H1 (cell line): ENCODE data around the gene RADIL. TPM values are rescaled to one million over a fixed set of nuclear protein-coding genes. Genes with fewer than 3 reads are reported as not detected.
A peak's percentile ranks its signal among the peaks of the same experiment; 100 is the strongest.

Experiments used
- CTCF ChIA-PET: fragments of 300-600 bp; sonication (Branson Sonifier 250); formaldehyde crosslinking; loops from one replicate; lab custom pipeline; 2021; ENCODE audit not compliant: partially characterized antibody; lab: Charles Lee
- POLR2A ChIA-PET: fragments of 300-600 bp; sonication (Branson Sonifier 250); formaldehyde crosslinking; loops from one replicate; lab custom pipeline; 2021; ENCODE audit warnings: inconsistent platforms; ENCODE audit not compliant: partially characterized antibody; lab: Charles Lee
- DNase-seq, 2 experiments: peaks; one replicate each; pipeline versions ENCODE4 v3.0.0 to v3.0.0-alpha.2; 2010 to 2022; ENCODE audit warnings: low spot score in 2 of 2, low read depth in 1 of 2, mixed read lengths in 1 of 2
- FAIRE-seq: peaks from 2 replicates; lab custom pipeline; 2011; peaks lifted over from hg19 to GRCh38; lab: Jason Lieb, UNC
- H2AFZ ChIP-seq: 2 replicates; pipeline ENCODE4 v1.8.1; 2012; ENCODE audit warnings: low read length, inconsistent platforms
- H2AK5ac ChIP-seq: 2 replicates; pipeline ENCODE4 v1.6.1; 2013; ENCODE audit warnings: low read depth, low read length
- H2BK120ac ChIP-seq: replicated peaks from 2 replicates; pipeline ENCODE3; 2013; ENCODE audit warnings: low read depth, low read length, inconsistent platforms
- H2BK12ac ChIP-seq: 2 replicates; pipeline ENCODE4 v1.6.1; 2013; ENCODE audit warnings: low read depth, low read length
- H2BK15ac ChIP-seq: 2 replicates; pipeline ENCODE4 v1.6.1; 2013; ENCODE audit warnings: low read length
- H2BK20ac ChIP-seq: 2 replicates; pipeline ENCODE4 v1.6.1; 2013; ENCODE audit warnings: low read length
- H2BK5ac ChIP-seq: 2 replicates; pipeline ENCODE4 v1.6.1; 2013; ENCODE audit warnings: low read depth, low read length
- H3K14ac ChIP-seq: 2 replicates; pipeline ENCODE4 v1.6.1; 2013; ENCODE audit warnings: inconsistent platforms; ENCODE audit not compliant: insufficient read length
- H3K18ac ChIP-seq: 2 replicates; pipeline ENCODE4 v1.6.1; 2013; ENCODE audit warnings: low read length; ENCODE audit errors: extremely low read depth
- H3K23ac ChIP-seq: 2 replicates; pipeline ENCODE4 v1.6.1; 2013; ENCODE audit warnings: inconsistent platforms; ENCODE audit not compliant: insufficient read length
- H3K23me2 ChIP-seq: 2 replicates; pipeline ENCODE4 v1.6.1; 2013; ENCODE audit warnings: low read depth, low read length
- H3K27ac ChIP-seq: 2 replicates; pipeline ENCODE4 v1.6.1; 2011; ENCODE audit warnings: low read depth, low read length, inconsistent platforms
- H3K27me3 ChIP-seq, 4 experiments: replicated peaks in 1 of 4; 1 replicate in 1 of 4; 2 replicates in 3 of 4; pipeline versions ENCODE4 v1.6.1 to v1.8.1; 2011 to 2013; ENCODE audit warnings: low read length in 3 of 4, mild to moderate bottlenecking in 3 of 4, inconsistent platforms in 2 of 4, mixed read lengths in 2 of 4, moderate library complexity in 1 of 4; ENCODE audit not compliant: control insufficient read depth in 3 of 4, insufficient read depth in 3 of 4; ENCODE audit errors: extremely low read depth in 1 of 4
- H3K36me3 ChIP-seq, 4 experiments: 2 replicates each; pipeline versions ENCODE4 v1.6.1 to v1.8.1; 2011 to 2013; ENCODE audit warnings: mild to moderate bottlenecking in 4 of 4, low read length in 3 of 4, moderate library complexity in 2 of 4, control low read depth in 1 of 4, inconsistent platforms in 1 of 4; ENCODE audit not compliant: insufficient read depth in 4 of 4, control insufficient read depth in 2 of 4
- H3K4ac ChIP-seq: replicated peaks from 2 replicates; pipeline ENCODE3; 2013; ENCODE audit warnings: low read length, low read depth, mixed read lengths, inconsistent platforms; ENCODE audit not compliant: insufficient read length
- H3K4me1 ChIP-seq, 4 experiments: replicated peaks in 1 of 4; 1 replicate in 1 of 4; 2 replicates in 3 of 4; pipeline versions ENCODE4 v1.6.1 to v1.8.1; 2011 to 2013; ENCODE audit warnings: low read length in 3 of 4, inconsistent platforms in 2 of 4, mixed read lengths in 1 of 4; ENCODE audit not compliant: insufficient read depth in 4 of 4, control insufficient read depth in 3 of 4
- H3K4me2 ChIP-seq, 2 experiments: 2 replicates each; pipeline versions ENCODE4 v1.6.1 to v1.8.1; 2011 to 2013; ENCODE audit warnings: low read depth in 2 of 2, low read length in 2 of 2, control low read depth in 1 of 2, inconsistent platforms in 1 of 2, mild to moderate bottlenecking in 1 of 2; ENCODE audit not compliant: insufficient read depth in 1 of 2
- H3K4me3 ChIP-seq, 4 experiments: fragments of 200-600, 300-600 bp in 1 of 4; sonication (generic), shearing (Covaris generic), sonication (Bioruptor Twin) in 1 of 4; 2 replicates each; pipeline versions ENCODE4 v1.5.1 to v1.8.1; 2011 to 2016; ENCODE audit warnings: low read length in 4 of 4, low read depth in 3 of 4, control low read depth in 2 of 4, inconsistent platforms in 2 of 4, mild to moderate bottlenecking in 2 of 4, mixed read lengths in 1 of 4, moderate library complexity in 1 of 4; ENCODE audit not compliant: insufficient read depth in 2 of 4; ENCODE audit errors: extremely low read depth in 1 of 4
- H3K56ac ChIP-seq: replicated peaks from 2 replicates; pipeline ENCODE3; 2013; ENCODE audit warnings: low read depth, mild to moderate bottlenecking, mixed read lengths, low read length, inconsistent platforms; ENCODE audit not compliant: insufficient read length
- H3K79me1 ChIP-seq: 2 replicates; pipeline ENCODE4 v1.6.1; 2013; ENCODE audit warnings: low read depth, low read length, control low read depth
- H3K79me2 ChIP-seq, 2 experiments: 2 replicates each; pipeline versions ENCODE4 v1.6.1 to v1.8.1; 2012 to 2013; ENCODE audit warnings: low read length in 2 of 2, mild to moderate bottlenecking in 2 of 2, inconsistent platforms in 1 of 2; ENCODE audit not compliant: insufficient read depth in 2 of 2, control insufficient read depth in 1 of 2
- H3K9ac ChIP-seq, 4 experiments: replicated peaks in 1 of 4; 1 replicate in 1 of 4; 2 replicates in 3 of 4; pipeline versions ENCODE4 v1.6.1 to v1.8.1; 2011 to 2013; ENCODE audit warnings: low read depth in 3 of 4, low read length in 3 of 4, control low read depth in 2 of 4, mild to moderate bottlenecking in 2 of 4, moderate library complexity in 2 of 4, inconsistent platforms in 1 of 4; ENCODE audit errors: extremely low read depth in 1 of 4
- H3K9me3 ChIP-seq, 2 experiments: 2 replicates each; pipeline versions ENCODE4 v1.6.1 to v1.8.1; 2012 to 2013; ENCODE audit warnings: mild to moderate bottlenecking in 2 of 2, moderate library complexity in 2 of 2, control low read depth in 1 of 2, inconsistent platforms in 1 of 2, low read depth in 1 of 2, low read length in 1 of 2, mixed read lengths in 1 of 2; ENCODE audit not compliant: insufficient read depth in 2 of 2
- H4K20me1 ChIP-seq, 2 experiments: replicated peaks in 1 of 2; 2 replicates each; pipeline versions ENCODE3 to v1.8.1; 2011 to 2013; ENCODE audit warnings: inconsistent platforms in 2 of 2, low read length in 2 of 2, mild to moderate bottlenecking in 1 of 2; ENCODE audit not compliant: insufficient read depth in 2 of 2, control insufficient read depth in 1 of 2
- H4K5ac ChIP-seq: 2 replicates; pipeline ENCODE4 v1.6.1; 2013; ENCODE audit warnings: low read length, low read depth, mixed read lengths, inconsistent platforms; ENCODE audit not compliant: insufficient read length
- H4K8ac ChIP-seq: 2 replicates; pipeline ENCODE4 v1.8.0; 2013; ENCODE audit warnings: mild to moderate bottlenecking, moderate library complexity, low read length, inconsistent platforms; ENCODE audit not compliant: insufficient read depth; ENCODE audit errors: extremely low read depth
- H4K91ac ChIP-seq: replicated peaks from 2 replicates; pipeline ENCODE3; 2013; ENCODE audit warnings: low read length, mixed read lengths, inconsistent platforms; ENCODE audit not compliant: insufficient read length
- ATF2 ChIP-seq: IDR thresholded peaks from 2 replicates; pipeline ENCODE4 v1.6.1; 2012; ENCODE audit warnings: low read length, inconsistent platforms
- BACH1 ChIP-seq: IDR thresholded peaks from 2 replicates; pipeline ENCODE4 v1.6.1; 2012; ENCODE audit warnings: low read length, improper control_type of control experiment
- CBX5 ChIP-seq: fragments of 300-800, 300-1000 bp; sonication (generic); IDR thresholded peaks from 2 replicates; pipeline ENCODE4 v1.7.1; 2016; ENCODE audit warnings: antibody characterized with exemption, low read length, low read depth
- CHD2 ChIP-seq: IDR thresholded peaks from 2 replicates; pipeline ENCODE4 v1.6.1; 2012; ENCODE audit warnings: low read length, improper control_type of control experiment
- HDAC6 ChIP-seq: IDR thresholded peaks from one replicate; pipeline ENCODE4 v1.7.1; 2012; ENCODE audit warnings: low read depth, mild to moderate bottlenecking, inconsistent platforms, low read length, moderate library complexity
- NANOG ChIP-seq: IDR thresholded peaks from 2 replicates; pipeline ENCODE4 v1.6.1; 2011; ENCODE audit warnings: low read length, low read depth, mild to moderate bottlenecking, inconsistent platforms; ENCODE audit not compliant: insufficient read depth, poor library complexity, severe bottlenecking
- POLR2A ChIP-seq, 2 experiments: IDR thresholded peaks; 1 replicate in 1 of 2; 2 replicates in 1 of 2; pipeline ENCODE4 v1.6.1; 2011; ENCODE audit warnings: low read depth in 2 of 2, low read length in 2 of 2, mild to moderate bottlenecking in 2 of 2; ENCODE audit errors: control extremely low read depth in 1 of 2
- POLR2AphosphoS5 ChIP-seq: IDR thresholded peaks from 2 replicates; pipeline ENCODE4 v1.6.1; 2011; ENCODE audit warnings: low read depth, low read length
- RFX5 ChIP-seq: IDR thresholded peaks from 2 replicates; pipeline ENCODE4 v1.6.1; 2011; ENCODE audit warnings: low read depth, low read length, improper control_type of control experiment, borderline replicate concordance
- TCF12 ChIP-seq: IDR thresholded peaks from 2 replicates; pipeline ENCODE4 v1.6.1; 2011; ENCODE audit warnings: low read depth, mild to moderate bottlenecking, low read length
- TEAD4 ChIP-seq: IDR thresholded peaks from 2 replicates; pipeline ENCODE4 v1.6.1; 2012; ENCODE audit warnings: low read depth, low read length, inconsistent platforms, mixed read lengths
- WGBS, 2 experiments: shearing (Covaris generic) in 1 of 2; methylation state at CpG; one replicate each; pipeline versions ENCODE4 v1.1.6 to v1.1.7; 2013 to 2015; ENCODE audit warnings: low lambda C conversion rate in 2 of 2, mixed read lengths in 2 of 2, inconsistent platforms in 1 of 2, low coverage in 1 of 2, missing lambda C conversion rate in 1 of 2; ENCODE audit not compliant: insufficient replicate concordance in 2 of 2, insufficient coverage in 1 of 2, insufficient read length in 1 of 2; ENCODE audit errors: extremely low coverage in 1 of 2, missing lambda C conversion rate in 1 of 2; 5-methylcytosine and 5-hydroxymethylcytosine counted together
- polyA plus RNA-seq, 7 experiments: library from polyadenylated mRNA; depleted of rRNA in 3 of 7; stranded (reverse) in 5 of 7; unstranded in 2 of 7; fragments of >200 nt in 5 of 7; fragments of 200-250 nt in 2 of 7; gene quantifications; 1 replicate in 5 of 7; 2 replicates in 1 of 7; 4 replicates in 1 of 7; pipeline versions ENCODE4 v1.2.1 to v1.2.3, GENCODE V29; 2011 to 2013; ENCODE audit warnings: missing spikeins in 2 of 7, mixed read lengths in 2 of 7
- total RNA-seq: library from RNA; stranded (reverse); fragmentation: NEBNext Ultra II Directional; extraction: Animal tissue kit (Norgen Biotek cat#: 25700); gene quantifications from 2 replicates; pipeline ENCODE4 v1.2.1, GENCODE V29; 2021

Gene RADIL
- total and polyA plus RNA-seq, 2 of the 8 experiments (the other 6 are each of a cell fraction or from before 2014, with no cell fraction given) = 5.0 to 5.4 TPM

DNA sequence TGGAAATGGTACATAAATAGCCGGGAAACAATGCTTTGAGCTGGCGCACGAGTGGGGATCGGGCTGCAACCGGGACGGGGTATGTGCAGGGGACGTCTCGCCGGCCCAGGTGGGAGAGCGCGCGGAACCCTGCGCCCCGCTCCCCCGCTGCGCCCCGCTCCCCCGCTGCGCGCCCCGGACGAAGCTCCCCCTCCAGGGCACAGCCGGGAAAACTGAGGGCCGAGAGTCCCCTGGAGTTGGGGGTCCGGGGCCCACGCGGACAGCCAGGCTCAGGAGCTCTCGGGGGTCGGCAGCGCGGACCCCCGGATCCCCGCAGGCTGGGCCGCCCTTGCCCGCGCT, 514 bp downstream of the RADIL start:
- POLR2A ChIA-PET = interaction anchor here (0.6 to 1.5 kb wide), 3 partner anchors 12 to 717 kb away, joined by 3 to 5 read pairs (median 3); no protein-coding TSS in a partner anchor

More for the DNA sequence above, 514 bp downstream of the RADIL start:
- H3K36me3 ChIP-seq = no peaks in the 10 kb centered on the region
- no peaks in the 10 kb centered on the region for H3K9me3 ChIP-seq
- H3K27ac ChIP-seq = no peak overlapping the region
- no peak overlapping the region for H3K14ac ChIP-seq
- TF ChIP-seq POLR2AphosphoS5 = no peak
- TF ChIP-seq BACH1 = no peak
- TF ChIP-seq NANOG = no peak
- no peak for TF ChIP-seq CBX5
- no peak for TF ChIP-seq HDAC6
- TF ChIP-seq RFX5 = no peak
- TF ChIP-seq POLR2A (IDR thresholded peaks at IDR 0.05; ENCODE audit: control extremely low read depth in 1 of 2, low read depth in 2 of 2, low read length in 2 of 2) = no peak
- TF ChIP-seq TCF12 = no peak
- no peak for TF ChIP-seq CHD2
- TF ChIP-seq TEAD4 = no peak
- no peak for TF ChIP-seq ATF2
- FAIRE-seq (no peak), DNase-seq (no peak)
- peaks cover 0 to 9% (median 2%) of the 10 kb centered on the region in 4 experiments; a peak in 2 of 7 replicates for H3K27me3 ChIP-seq
- no peak overlapping the region for H4K5ac ChIP-seq
- no peak overlapping the region for H3K4ac ChIP-seq
- H3K4me3 ChIP-seq = peak overlapping the region; percentile 41 to 63 (median 56)
- no peaks in the 10 kb centered on the region for H4K20me1 ChIP-seq
- no peak overlapping the region for H2BK5ac ChIP-seq
- H3K4me1 ChIP-seq = peaks cover 0 to 5% (median 2%) of the 10 kb centered on the region in 4 experiments; a peak in 3 of 7 replicates
- no peak overlapping the region for H2BK12ac ChIP-seq
- peaks cover 11% of the 10 kb centered on the region; the same call in 1 of the 2 replicates for H3K23me2 ChIP-seq
- no peak overlapping the region for H4K8ac ChIP-seq
- no peak overlapping the region for H3K56ac ChIP-seq
- WGBS, 2 experiments = 1% methylated on average over 24 of the region's 36 CpGs; no CpG with 5 or more reads in 1 of the 2 experiments
- no peak overlapping the region for H3K23ac ChIP-seq
- H2AK5ac ChIP-seq = no peak overlapping the region
- no peaks in the 10 kb centered on the region for H3K79me1 ChIP-seq
- H3K79me2 ChIP-seq = no peaks in the 10 kb centered on the region
- no peak overlapping the region; the same call in 1 of the 2 replicates for H3K18ac ChIP-seq
- peak overlapping the region in 1 of 4 experiments; percentile 42; a peak in 2 of 7 replicates for H3K9ac ChIP-seq
- no peak overlapping the region for H4K91ac ChIP-seq
- no peak overlapping the region for H2AFZ ChIP-seq
- H2BK120ac ChIP-seq = no peak overlapping the region
- H2BK20ac ChIP-seq = no peak overlapping the region
- no peak overlapping the region for H2BK15ac ChIP-seq
- CTCF ChIA-PET = interaction anchor here (0.7 to 4.8 kb wide), 32 partner anchors 7 to 187 kb away, joined by 3 to 47 read pairs (median 4); no protein-coding TSS in a partner anchor
- peak overlapping the region; percentile 98 for H3K4me2 ChIP-seq
